ENCODE results near the gene KPNA2.

DNA sequence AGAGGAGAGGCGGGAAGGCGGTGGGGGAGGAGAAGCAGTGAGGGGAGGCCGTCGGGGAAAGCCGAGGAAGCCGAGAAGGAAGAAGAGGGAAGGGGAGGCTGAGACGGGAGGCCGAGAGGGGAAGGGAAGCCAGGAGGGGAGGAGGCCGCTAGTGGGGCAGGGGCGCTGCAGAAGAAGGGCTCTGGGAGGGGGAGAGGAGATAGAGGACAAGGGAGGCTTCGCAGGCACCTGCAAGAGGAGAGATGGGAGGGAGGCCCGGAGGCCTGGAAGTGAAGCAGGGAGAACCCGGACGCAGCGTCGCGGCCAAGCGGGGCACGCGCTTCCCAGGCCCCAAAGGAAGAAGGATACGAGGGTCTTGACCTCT, 41.6 kb upstream of the KPNA2 start:
- TF ChIP-seq CTCF (IDR thresholded peaks at IDR 0.05; ENCODE audit: low read length) = no peak
- TF ChIP-seq EZH2 (optimal IDR thresholded peaks at IDR 0.05; ENCODE audit: low read depth, low read length) = no peak
- TF ChIP-seq EZH2phosphoT487 (IDR thresholded peaks at IDR 0.05; ENCODE audit: low read length) = no peak

Data from MM.1S (cell line).